Measurements from ENCODE around the gene GRPR. TPM values are rescaled to one million over a fixed set of nuclear protein-coding genes. Genes with fewer than 3 reads are reported as not detected.
A peak's percentile ranks its signal among the peaks of the same experiment; 100 is the strongest.

The GRPR gene
- total RNA-seq: 0.27 TPM
- long read RNA-seq: 0 reads

- ATAC-seq (peak; percentile 83 to 89), DNase-seq (peak; percentile 76)
- Histone ChIP-seq H3K27ac (no peak within 1 kb of the TSS), H3K9me3 (no peaks in the 10 kb centered on the region), H3K36me3 (no peaks in the 10 kb centered on the region), H3K4me1 (no peaks in the 10 kb centered on the region), H3K27me3 (ENCODE audit: low read depth) (no peaks in the 10 kb centered on the region), H3K4me3 (no peak within 1 kb of the TSS)
- intact Hi-C loops (cut with DNase I): no loop called here
- TF ChIP-seq CTCF (IDR thresholded peaks at IDR 0.05): peak; percentile 67
Measured at GRCh38 chrX:16123222-16123786, at the start of gene GRPR. Gene GRPR (plus strand): TSS chrX:16123565. CDS start chrX:16123954, 389 bp downstream.

DNA sequence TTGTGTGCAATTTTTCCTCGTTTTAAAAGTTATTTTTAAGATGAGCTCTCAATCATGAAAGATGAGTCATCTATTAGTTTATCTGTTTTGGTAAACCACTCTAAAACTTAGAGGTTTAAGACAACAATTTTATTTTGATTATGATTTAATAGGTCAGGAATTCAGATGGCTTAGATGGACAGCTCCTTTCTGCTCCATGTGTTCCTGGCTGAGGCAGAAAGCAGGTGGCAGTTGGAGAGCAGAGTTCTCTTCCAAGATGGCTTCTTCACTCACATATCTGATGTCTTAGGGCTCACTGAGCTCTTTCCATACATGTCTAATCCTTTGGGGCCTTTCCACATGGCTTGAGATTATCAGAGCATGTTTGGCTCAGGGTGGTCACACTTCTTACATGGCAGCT, 48.3 kb upstream of the GRPR start:
- no peak for DNase-seq
- TF ChIP-seq CTCF (IDR thresholded peaks at IDR 0.05): no peak
- no peak overlapping the region for H3K27ac ChIP-seq
- H3K36me3 ChIP-seq: no peaks in the 10 kb centered on the region
- no peaks in the 10 kb centered on the region for H3K27me3 ChIP-seq (ENCODE audit: low read depth)
- H3K4me1 ChIP-seq: no peaks in the 10 kb centered on the region
- intact Hi-C loops (cut with DNase I): no loop called here
- no peak for ATAC-seq
- H3K4me3 ChIP-seq: no peak overlapping the region
- no peaks in the 10 kb centered on the region for H3K9me3 ChIP-seq

DNA sequence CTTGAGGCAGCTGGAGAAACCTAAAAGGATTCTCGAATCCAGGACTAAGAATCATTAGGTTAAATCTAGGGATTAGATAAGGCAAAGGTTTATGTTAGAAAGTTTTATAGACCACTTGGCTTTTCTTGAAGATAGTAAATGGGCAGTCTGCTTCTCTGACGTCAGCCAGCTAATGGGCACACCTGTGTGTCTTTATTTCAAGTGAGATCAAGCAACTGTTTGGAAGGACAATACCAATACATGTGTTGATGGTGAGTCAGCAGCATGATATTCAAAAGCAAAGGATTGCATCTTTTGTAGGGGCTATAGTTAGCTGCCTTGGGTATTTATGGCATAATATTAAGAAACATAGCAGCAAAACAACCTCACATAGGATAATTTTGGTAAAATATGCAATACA, 46.5 kb upstream of the GRPR start:
- no peak overlapping the region for H3K4me3 ChIP-seq
- H3K27ac ChIP-seq: no peak overlapping the region
- no peaks in the 10 kb centered on the region for H3K36me3 ChIP-seq
- H3K27me3 ChIP-seq (ENCODE audit: low read depth): no peaks in the 10 kb centered on the region
- ATAC-seq: no peak
- TF ChIP-seq CTCF (IDR thresholded peaks at IDR 0.05): no peak
- no peaks in the 10 kb centered on the region for H3K4me1 ChIP-seq
- no peaks in the 10 kb centered on the region for H3K9me3 ChIP-seq
- intact Hi-C loops (cut with DNase I): no loop called here
- no peak for DNase-seq

- no peaks in the 10 kb centered on the region for H3K27me3 ChIP-seq (ENCODE audit: low read depth)
Measured at GRCh38 chrX:16077811-16078210, 45.6 kb upstream of the GRPR start.

DNA sequence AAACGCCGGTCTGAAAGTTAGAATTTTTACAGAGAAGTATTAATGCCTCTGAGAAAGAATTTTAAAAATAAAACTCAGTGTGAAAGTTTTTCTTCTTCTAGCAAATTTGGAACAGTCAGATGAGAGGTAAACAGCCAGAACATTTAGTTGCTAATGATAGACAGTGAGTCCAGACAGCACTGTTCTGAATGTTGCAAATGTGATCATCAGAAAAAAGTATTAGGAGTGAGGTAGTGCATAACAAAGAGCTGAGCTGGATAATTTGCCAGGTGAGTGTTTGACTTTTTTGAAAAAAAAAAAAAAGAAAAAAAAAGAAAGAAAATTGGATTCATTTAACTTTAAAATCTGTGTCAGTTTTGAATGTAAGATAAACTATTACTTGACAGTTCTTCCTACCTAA, 42.0 kb upstream of the GRPR start:
- intact Hi-C loops (cut with DNase I): no loop called here
- no peak for DNase-seq
- Histone ChIP-seq H3K4me3 (no peak overlapping the region), H3K36me3 (no peaks in the 10 kb centered on the region), H3K4me1 (no peaks in the 10 kb centered on the region), H3K27ac (no peak overlapping the region), H3K9me3 (no peaks in the 10 kb centered on the region), H3K27me3 (ENCODE audit: low read depth) (no peaks in the 10 kb centered on the region)
- TF ChIP-seq CTCF (IDR thresholded peaks at IDR 0.05): no peak
- no peak for ATAC-seq

More at GRCh38 chrX:16077811-16078210, 45.6 kb upstream of the GRPR start:
- Histone ChIP-seq H3K9me3 (no peaks in the 10 kb centered on the region), H3K36me3 (no peaks in the 10 kb centered on the region), H3K4me3 (no peak overlapping the region), H3K27ac (no peak overlapping the region), H3K4me1 (no peaks in the 10 kb centered on the region)
- no peak for TF ChIP-seq CTCF (IDR thresholded peaks at IDR 0.05)
- ATAC-seq (no peak), DNase-seq (no peak)
- intact Hi-C loops (cut with DNase I): no loop called here
